Pancreas (tissue), 10 donors: ENCODE results near the gene TMEM245. TPM values are rescaled to one million over a fixed set of nuclear protein-coding genes. Genes with fewer than 3 reads are reported as not detected.

Experiments
- ATAC-seq, 4 donors: fragments of 200-7000 bp; cut with Tn5 transposase; one replicate each; pipeline versions ENCODE4 v1.8.0 to v1.9.1; 2020; ENCODE audit warnings: mild to moderate bottlenecking in 4 of 4, moderate library complexity in 4 of 4
- DNase-seq, 6 donors: peaks; one replicate each; pipeline ENCODE4 v3.0.0-alpha.2; 2020
- FAIRE-seq: peaks from 2 replicates; lab custom pipeline; 2012; peaks lifted over from hg19 to GRCh38; lab: Jason Lieb, UNC
- H3K27ac ChIP-seq, 4 donors: fragments of 200-600 bp; sonication (generic); 1 replicate in 3 of 4; 2 replicates in 1 of 4; pipeline versions ENCODE4 v1.5.0 to v1.8.0; 2020
- H3K27me3 ChIP-seq, 4 donors: fragments of 200-600 bp; one replicate each; pipeline ENCODE4 v1.8.0; 2021
- H3K36me3 ChIP-seq, 3 donors: fragments of 200-600 bp; sonication (generic) in 1 of 3; one replicate each; pipeline versions ENCODE4 v1.5.0 to v1.8.0; 2020 to 2021
- H3K4me1 ChIP-seq, 3 donors: fragments of 200-600 bp; one replicate each; pipeline ENCODE4 v1.8.0; 2021
- H3K4me3 ChIP-seq, 4 donors: fragments of 200-600 bp; sonication (generic) in 2 of 4; one replicate each; pipeline versions ENCODE4 v1.5.0 to v1.8.0; 2020 to 2021
- H3K9me3 ChIP-seq, 4 donors: fragments of 200-600 bp; one replicate each; pipeline ENCODE4 v1.8.0; 2021
- WGBS, 2 donors: extraction: QIAGEN DNeasy Blood & Tissue Kit; methylation state at CpG; one replicate each; pipeline ENCODE4 v1.1.7; 2013; 5-methylcytosine and 5-hydroxymethylcytosine counted together
- intact Hi-C, 3 donors: fragments of 100-400 bp; cut with DNase I; formaldehyde crosslinking; loops; one replicate each; pipeline versions ENCODE4 v1.11.1 to v1.14.2; 2022
- polyA plus RNA-seq, 2 donors: library from polyadenylated mRNA; stranded (reverse); fragments of 200-250 nt; gene quantifications; one replicate each; pipeline ENCODE4 v1.2.3, GENCODE V29; 2013
- total RNA-seq, 6 donors: library from RNA; stranded (reverse); fragmentation: NEBNext Ultra II Directional in 4 of 6; extraction: Animal tissue kit (Norgen Biotek cat#: 25700) in 4 of 6; gene quantifications; one replicate each; pipeline versions ENCODE4 v1.2.1 to v1.2.4, GENCODE V29; 2021 to 2023
- TF ChIP-seq, protein P1 (sequence below), 4 donors: fragments of 200-600 bp; sonication (generic) in 3 of 4; IDR thresholded peaks; one replicate each; pipeline versions ENCODE4 v1.5.0 to v1.8.0; 2021; ENCODE audit warnings: antibody characterized with exemption in 4 of 4
- donor health status: healthy with polysubstance abuse.
- donor health status: DM: no; HTN: no; CAD: no; lungs with moderate emphysema.
- donor health status: DM: no; HTN: no; CAD: no.
- donor health status: control.
- donor health status: control.
- donor health status: Bipolar disorder and iron deficiency.
- donor health status: DM: yes; HTN: yes; CAD: no.
- donor health status: DM: no; HTN: no; CAD: no.
- donor health status: DM: no; HTN: no; CAD: no.
- donor health status: DM: yes; HTN: yes; CAD: no.

TMEM245 gene
- total and polyA plus RNA-seq, 8 donors = 4.9 to 34.1 (median 22.4) TPM

DNA sequence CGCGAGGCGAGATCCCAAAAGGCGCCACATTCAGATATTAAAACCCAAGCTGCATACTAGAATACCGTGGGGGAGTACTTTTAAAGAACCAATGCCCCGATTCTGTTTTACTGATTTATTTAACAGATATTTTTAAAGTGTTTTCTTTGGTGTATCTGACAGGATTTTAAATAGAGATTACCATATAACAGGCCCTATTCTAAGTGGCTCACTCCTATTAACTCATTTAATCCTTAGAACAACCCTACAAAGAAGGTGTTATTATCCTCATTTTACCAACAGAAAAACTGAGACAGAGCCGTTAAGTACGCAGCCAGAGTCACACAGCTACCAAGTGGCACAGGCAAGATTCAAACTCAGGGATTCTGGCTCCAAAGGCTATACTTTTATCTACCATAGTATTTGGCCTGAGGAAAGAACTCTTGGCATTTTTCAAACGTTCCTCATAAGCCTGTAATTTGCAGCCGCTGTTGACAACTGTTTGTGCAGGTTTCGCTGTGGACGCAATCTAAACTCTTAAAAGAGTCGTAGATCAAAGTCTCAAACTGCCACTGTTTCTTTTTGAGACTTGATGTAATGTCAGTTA, 550 bp upstream of the TMEM245 start:
- DNase-seq (no peak), ATAC-seq (no peak), FAIRE-seq (no peak)
- intact Hi-C loops = no loop called here
- peak overlapping the region in 1 of 4 donors; percentile 97 for H3K4me3 ChIP-seq
- no peaks in the 10 kb centered on the region for H3K9me3 ChIP-seq
- TF ChIP-seq, protein P1, sequence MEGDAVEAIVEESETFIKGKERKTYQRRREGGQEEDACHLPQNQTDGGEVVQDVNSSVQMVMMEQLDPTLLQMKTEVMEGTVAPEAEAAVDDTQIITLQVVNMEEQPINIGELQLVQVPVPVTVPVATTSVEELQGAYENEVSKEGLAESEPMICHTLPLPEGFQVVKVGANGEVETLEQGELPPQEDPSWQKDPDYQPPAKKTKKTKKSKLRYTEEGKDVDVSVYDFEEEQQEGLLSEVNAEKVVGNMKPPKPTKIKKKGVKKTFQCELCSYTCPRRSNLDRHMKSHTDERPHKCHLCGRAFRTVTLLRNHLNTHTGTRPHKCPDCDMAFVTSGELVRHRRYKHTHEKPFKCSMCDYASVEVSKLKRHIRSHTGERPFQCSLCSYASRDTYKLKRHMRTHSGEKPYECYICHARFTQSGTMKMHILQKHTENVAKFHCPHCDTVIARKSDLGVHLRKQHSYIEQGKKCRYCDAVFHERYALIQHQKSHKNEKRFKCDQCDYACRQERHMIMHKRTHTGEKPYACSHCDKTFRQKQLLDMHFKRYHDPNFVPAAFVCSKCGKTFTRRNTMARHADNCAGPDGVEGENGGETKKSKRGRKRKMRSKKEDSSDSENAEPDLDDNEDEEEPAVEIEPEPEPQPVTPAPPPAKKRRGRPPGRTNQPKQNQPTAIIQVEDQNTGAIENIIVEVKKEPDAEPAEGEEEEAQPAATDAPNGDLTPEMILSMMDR (IDR thresholded peaks at IDR 0.05) = no peak
- H3K27ac ChIP-seq = no peak overlapping the region
- WGBS, 2 donors = 28 to 31% methylated on average over 13 of the region's 13 CpGs
- H3K4me1 ChIP-seq = peaks cover 12 to 27% (median 25%) of the 10 kb centered on the region in 3 donors
- H3K36me3 ChIP-seq = no peaks in the 10 kb centered on the region
- H3K27me3 ChIP-seq = no peaks in the 10 kb centered on the region

DNA sequence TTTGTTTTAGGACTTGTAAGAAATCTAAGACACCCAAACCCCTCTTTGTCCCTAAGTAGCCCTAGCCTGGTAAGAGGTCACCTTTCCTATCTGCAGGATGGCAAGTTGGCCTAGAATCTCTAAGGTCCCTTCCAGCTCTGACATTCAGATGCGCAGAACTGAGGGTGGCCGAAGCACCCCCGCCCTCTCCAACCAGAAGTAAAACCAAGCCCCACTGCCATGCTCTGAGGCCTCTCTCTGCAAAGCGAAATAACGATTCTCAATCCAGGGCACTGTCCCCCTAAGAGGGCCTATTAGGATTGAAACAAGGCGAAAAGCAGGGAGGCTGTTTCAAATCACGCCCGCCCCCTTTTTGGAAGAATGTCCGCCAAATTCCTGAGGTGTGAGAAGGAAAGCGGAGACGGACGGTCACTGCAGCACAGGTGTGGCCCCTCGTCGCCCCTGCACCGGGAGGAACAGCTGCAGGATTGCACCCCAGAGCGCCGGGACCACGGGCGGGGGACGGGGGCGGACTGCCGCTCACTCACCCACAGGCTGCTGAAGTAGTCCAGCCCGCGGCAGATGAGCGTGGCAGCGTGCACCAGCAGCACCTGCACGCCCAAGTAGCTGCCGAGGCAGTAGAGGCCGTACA, 824 bp downstream of the TMEM245 start:
- Histone ChIP-seq H3K27ac (peak overlapping the region; percentile 85 to 90 (median 87)), H3K9me3 (no peaks in the 10 kb centered on the region), H3K4me1 (peaks cover 20 to 40% (median 37%) of the 10 kb centered on the region in 3 donors), H3K36me3 (no peaks in the 10 kb centered on the region), H3K4me3 (peak overlapping the region; percentile 74 to 97 (median 95)), H3K27me3 (no peaks in the 10 kb centered on the region)
- no peak for FAIRE-seq
- DNase-seq = peak in 1 of 6 donors; percentile 46
- WGBS, 2 donors = 0% methylated on average over 29 of the region's 29 CpGs
- intact Hi-C loops = no loop called here
- TF ChIP-seq, protein P1 (IDR thresholded peaks at IDR 0.05) = no peak
- peak; percentile 1 to 6 (median 4) for ATAC-seq

DNA sequence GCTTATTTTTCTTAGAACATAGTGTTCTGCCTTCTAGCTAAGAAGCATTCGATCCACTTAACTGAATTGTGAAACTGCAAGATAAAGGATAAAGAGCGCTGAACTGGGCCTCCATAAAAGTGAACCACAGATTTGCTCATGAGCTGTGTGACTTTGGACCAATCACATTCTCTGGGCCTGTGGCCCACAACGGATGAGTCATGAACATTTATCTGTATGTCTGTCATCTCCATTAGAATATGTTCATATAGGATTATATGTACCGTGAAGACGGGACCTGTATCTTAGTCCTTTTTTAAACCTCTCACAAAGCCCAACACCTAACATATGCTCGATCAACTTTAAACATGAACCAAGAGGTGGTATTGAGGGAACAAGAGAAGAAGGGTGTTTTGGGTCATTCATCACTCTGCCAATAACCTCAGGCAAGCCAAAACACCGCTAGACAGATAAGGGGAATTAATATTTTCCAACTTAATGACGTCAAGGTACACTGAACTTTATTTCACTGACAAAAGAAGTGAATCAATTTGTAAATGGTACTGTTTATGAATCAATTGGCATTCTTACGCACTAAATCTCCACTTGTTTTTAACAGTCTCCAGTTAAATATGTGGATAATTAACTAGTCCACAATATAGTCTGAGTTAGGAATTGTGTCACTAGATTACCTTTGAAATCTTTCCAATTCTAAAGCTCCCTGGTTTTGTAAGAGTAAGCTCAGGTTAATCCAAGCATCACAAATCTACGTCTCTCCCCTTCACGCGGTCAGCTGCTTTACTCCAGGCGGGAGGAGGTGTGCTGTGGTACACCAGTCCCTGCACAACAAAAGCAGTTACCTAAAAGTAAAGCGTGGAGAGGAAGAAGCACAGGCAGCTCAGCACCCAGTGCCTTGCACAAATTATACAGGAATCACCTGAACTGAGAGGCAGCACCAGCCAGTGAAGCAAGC, 1.6 kb downstream of the TMEM245 start:
- no peak for FAIRE-seq
- H3K36me3 ChIP-seq = no peaks in the 10 kb centered on the region
- H3K4me3 ChIP-seq = peak overlapping the region; percentile 74 to 97 (median 95)
- 12 to 13% methylated on average over 14 of the region's 14 CpGs for WGBS, 2 donors
- H3K27me3 ChIP-seq = no peaks in the 10 kb centered on the region
- peak overlapping the region in 3 of 4 donors; percentile 85 to 90 (median 88) for H3K27ac ChIP-seq
- H3K9me3 ChIP-seq = no peaks in the 10 kb centered on the region
- intact Hi-C loops = no loop called here
- peaks cover 26 to 48% (median 45%) of the 10 kb centered on the region in 3 donors for H3K4me1 ChIP-seq
- DNase-seq = peak in 3 of 6 donors; percentile 28 to 55 (median 40)
- TF ChIP-seq, protein P1 (IDR thresholded peaks at IDR 0.05) = no peak
- ATAC-seq = peak; percentile 14 to 45 (median 24)

DNA sequence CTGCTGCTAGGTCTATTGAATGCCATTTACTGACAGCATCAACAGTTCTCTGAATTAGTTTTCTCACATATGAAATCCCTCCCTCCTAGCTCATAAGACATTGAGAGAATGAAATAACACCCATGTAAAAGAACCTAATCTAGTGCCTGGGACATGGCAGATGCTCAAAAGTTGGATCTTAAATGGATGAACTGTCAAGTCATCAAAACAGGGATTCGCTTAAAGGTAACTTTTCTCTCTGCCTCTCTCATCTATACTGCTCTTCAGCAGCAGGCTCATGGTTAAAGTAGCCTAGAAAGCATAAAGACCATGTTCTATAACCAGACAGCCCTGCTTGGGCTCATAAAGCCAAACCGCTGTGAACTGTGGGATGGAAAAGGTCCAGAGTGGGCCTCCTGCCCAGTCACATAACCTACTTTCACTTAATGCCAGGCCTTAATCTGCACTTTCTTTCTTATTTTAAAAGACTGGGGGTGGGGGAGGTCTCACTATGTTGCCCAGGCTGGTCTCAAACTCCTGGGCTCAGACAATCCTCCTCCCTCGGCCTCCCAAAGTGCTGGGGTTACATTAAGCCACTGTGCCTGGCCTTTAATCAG, 3.7 kb downstream of the TMEM245 start:
- TF ChIP-seq, protein P1 (IDR thresholded peaks at IDR 0.05) = no peak
- intact Hi-C loops = no loop called here
- no peak for ATAC-seq
- 67 to 75% methylated on average over 3 of the region's 3 CpGs for WGBS, 2 donors
- Histone ChIP-seq H3K4me1 (peaks cover 31 to 60% (median 51%) of the 10 kb centered on the region in 3 donors), H3K36me3 (no peaks in the 10 kb centered on the region), H3K9me3 (no peaks in the 10 kb centered on the region), H3K27me3 (no peaks in the 10 kb centered on the region), H3K4me3 (no peak overlapping the region), H3K27ac (no peak overlapping the region)
- peak in 1 of 6 donors; percentile 54 for DNase-seq
- no peak for FAIRE-seq
